HG03064 (cell line): ENCODE results near the gene ATP6V0A1.
"Not testable (repeated sequence)": the region's sequence is repeated elsewhere in the genome, so short reads cannot be mapped to it uniquely, and the experiment has no call there.

Experiments
- ATAC-seq: cut with Tn5 transposase; IDR thresholded peaks from one replicate; pipeline ENCODE4 v1.9.1; 2021; ENCODE audit warnings: low read depth; ENCODE audit not compliant: unreplicated experiment

Gene ATP6V0A1

GRCh38 chr17:42537156-42537805, 78.6 kb downstream of the ATP6V0A1 start:
- no peak for ATAC-seq

GRCh38 chr17:42537826-42538451, 79.3 kb downstream of the ATP6V0A1 start:
- no peak for ATAC-seq

DNA sequence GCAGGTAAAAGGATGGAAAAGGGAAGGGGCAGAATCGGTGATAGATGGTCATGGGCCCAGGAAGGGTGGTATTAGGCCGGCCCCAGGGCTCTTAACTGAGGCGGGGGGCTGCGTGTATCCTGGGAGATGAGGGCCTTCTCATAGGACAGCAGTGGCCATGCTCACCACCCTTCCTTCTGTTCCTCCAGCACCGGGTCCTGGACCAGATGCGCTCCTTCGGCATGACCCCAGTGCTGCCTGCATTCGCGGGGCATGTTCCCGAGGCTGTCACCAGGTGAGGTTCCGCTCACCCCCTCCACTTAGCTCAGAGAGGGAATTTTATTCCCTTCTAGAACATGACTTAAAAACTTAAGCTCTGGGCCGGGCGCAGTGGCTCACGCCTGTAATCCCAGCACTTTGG, 79.8 kb downstream of the ATP6V0A1 start:
- no peak for ATAC-seq

- ATAC-seq, result not testable (repeated sequence)
Observed at GRCh38 chr17:42540558-42540957, 81.9 kb downstream of the ATP6V0A1 start.

GRCh38 chr17:42541041-42541833, 82.6 kb downstream of the ATP6V0A1 start:
- no peak for ATAC-seq

DNA sequence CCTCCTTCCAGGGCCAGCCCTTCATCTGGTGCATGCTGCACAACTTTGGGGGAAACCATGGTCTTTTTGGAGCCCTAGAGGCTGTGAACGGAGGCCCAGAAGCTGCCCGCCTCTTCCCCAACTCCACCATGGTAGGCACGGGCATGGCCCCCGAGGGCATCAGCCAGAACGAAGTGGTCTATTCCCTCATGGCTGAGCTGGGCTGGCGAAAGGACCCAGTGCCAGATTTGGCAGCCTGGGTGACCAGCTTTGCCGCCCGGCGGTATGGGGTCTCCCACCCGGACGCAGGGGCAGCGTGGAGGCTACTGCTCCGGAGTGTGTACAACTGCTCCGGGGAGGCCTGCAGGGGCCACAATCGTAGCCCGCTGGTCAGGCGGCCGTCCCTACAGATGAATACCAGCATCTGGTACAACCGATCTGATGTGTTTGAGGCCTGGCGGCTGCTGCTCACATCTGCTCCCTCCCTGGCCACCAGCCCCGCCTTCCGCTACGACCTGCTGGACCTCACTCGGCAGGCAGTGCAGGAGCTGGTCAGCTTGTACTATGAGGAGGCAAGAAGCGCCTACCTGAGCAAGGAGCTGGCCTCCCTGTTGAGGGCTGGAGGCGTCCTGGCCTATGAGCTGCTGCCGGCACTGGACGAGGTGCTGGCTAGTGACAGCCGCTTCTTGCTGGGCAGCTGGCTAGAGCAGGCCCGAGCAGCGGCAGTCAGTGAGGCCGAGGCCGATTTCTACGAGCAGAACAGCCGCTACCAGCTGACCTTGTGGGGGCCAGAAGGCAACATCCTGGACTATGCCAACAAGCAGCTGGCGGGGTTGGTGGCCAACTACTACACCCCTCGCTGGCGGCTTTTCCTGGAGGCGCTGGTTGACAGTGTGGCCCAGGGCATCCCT, 84.8 kb downstream of the ATP6V0A1 start:
- ATAC-seq, result no peak

GRCh38 chr17:42544874-42545283, 86.2 kb downstream of the ATP6V0A1 start:
- no peak for ATAC-seq

DNA sequence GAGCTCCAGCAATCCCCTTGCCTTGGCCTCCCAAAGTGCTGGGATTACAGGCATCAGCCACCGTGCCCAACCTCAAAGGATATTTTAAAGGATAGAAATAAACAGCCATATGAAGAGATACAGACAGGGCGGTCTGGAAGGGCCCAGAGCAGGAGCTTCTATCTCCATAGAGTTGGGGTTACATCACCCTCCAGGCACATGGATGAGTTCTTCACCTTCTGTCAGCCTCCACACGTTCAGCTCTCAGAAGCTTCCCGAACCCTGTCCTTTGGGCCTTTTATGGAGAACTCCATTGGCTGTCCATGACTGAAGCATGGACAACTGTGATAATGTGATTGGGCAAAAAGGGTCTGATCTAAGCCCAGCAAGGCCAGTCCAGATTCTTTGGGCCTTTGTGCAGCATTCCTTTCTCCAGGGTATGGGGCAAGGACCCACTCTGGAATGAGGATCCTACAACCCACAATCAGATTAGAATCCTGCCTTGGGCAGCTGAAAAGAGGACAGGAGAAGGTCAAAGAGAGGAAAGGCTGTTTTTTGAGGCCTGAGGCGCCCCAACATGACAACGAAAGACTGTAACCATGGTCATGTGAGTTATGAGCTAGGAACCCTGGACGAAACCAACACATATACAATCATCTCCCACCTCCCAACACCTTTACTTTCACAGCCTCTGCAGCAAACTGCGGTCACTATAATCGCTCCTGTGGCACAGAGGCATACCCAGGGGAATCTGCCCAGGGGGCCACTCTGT, 87.3 kb downstream of the ATP6V0A1 start:
- ATAC-seq, result not testable (repeated sequence)

DNA sequence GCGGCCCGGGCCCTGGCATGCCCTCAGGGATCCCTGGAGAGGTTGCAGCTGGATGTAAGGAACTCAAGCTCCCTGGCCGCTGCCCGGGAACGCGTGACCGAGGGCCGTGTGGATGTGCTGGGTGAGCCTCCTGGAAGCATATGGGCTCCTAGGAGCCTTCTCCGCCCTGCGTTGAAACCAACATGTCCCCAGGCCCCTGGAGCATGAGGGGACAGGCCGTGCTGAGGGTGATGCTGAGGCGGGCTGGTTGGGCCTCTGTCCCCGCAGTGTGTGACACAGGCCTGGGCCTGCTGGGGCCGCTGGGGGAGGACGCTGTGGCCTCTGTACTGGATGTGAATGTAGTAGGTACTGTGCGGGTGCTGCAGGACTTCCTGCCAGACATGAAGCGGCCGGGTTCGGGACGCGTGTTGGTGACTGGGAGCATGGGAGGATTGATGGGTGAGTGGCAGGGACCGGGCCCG, 88.4 kb downstream of the ATP6V0A1 start:
- no peak for ATAC-seq

DNA sequence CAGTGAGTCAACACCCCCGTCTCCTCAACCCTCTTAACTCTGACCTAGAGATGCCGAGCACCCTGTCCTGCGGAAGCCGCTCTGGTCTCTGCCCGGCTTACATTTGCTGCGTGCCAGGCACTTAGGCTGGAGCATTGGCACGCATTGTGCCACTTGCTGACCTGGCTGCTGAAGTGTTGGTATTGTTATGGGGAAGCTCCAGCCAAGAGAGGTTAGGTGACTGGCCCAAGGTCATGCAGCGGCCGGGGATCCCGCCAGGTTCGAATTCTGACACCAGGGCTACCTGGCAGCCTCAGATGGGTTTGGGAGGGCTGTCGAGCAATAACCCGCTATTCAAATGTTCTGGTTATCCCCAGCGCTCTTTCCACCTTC, 89.0 kb downstream of the ATP6V0A1 start:
- no peak for ATAC-seq

GRCh38 chr17:42548070-42548837, 89.6 kb downstream of the ATP6V0A1 start:
- no peak for ATAC-seq

GRCh38 chr17:42548993-42549755, 90.5 kb downstream of the ATP6V0A1 start:
- ATAC-seq, result no peak

- not testable (repeated sequence) for ATAC-seq
Observed at GRCh38 chr17:42552736-42553135, 94.1 kb downstream of the ATP6V0A1 start, which contains the start of gene HSD17B1. HSD17B1 (plus strand) TSS chr17:42552923; CDS start chr17:42552934, 11 bp downstream.

- no peak for ATAC-seq
Observed at GRCh38 chr17:42553161-42553818, 94.6 kb downstream of the ATP6V0A1 start.

GRCh38 chr17:42553866-42554249, 95.2 kb downstream of the ATP6V0A1 start:
- no peak for ATAC-seq

GRCh38 chr17:42554250-42555121, 95.8 kb downstream of the ATP6V0A1 start:
- ATAC-seq, result peak; percentile 58

DNA sequence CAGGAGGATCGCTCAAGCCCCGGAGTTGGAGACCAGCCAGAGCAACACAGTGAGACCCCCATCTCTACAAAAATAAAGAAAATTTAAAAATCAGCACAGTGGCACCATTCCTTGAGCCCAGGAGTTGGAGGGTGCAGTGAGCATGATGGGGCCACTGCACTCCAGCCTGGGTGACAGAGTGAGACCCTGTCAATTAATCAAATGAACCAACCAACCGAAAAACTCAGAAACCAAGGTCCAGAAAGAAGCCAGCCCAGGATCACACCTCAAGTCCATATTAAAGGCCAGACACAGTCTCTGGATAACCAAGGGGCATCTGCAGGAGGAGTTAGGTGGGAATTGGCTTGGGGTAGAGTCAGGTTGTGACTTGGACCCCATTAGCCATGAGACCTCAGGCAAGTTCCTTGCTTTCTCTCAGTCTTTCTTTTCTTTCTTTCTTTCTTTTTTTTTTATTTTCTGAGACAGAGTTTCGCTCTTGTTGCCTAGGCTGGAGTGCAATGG, 96.5 kb downstream of the ATP6V0A1 start:
- no peak for ATAC-seq
